Activated T-helper 1 cell treated with anti-CD3 and anti-CD28 coated beads, Interleukin-2, amount 50 U/mL, for 16 hours (primary cell): ENCODE measurements around the gene NUDCD3.

Source experiments
- DNase-seq, 2 donors: peaks; one replicate each; pipeline ENCODE4 v3.0.0-alpha.2; 2020; ENCODE audit warnings: low read depth in 1 of 2, low spot score in 1 of 2

NUDCD3 gene

GRCh38 chr7:44490351-44491200 lies at the start of gene NUDCD3:
Gene NUDCD3, minus strand, starts transcription at chr7:44490658. Its CDS starts 58 bp downstream, at chr7:44490600.
- peak; percentile 66 to 68 for DNase-seq

DNA sequence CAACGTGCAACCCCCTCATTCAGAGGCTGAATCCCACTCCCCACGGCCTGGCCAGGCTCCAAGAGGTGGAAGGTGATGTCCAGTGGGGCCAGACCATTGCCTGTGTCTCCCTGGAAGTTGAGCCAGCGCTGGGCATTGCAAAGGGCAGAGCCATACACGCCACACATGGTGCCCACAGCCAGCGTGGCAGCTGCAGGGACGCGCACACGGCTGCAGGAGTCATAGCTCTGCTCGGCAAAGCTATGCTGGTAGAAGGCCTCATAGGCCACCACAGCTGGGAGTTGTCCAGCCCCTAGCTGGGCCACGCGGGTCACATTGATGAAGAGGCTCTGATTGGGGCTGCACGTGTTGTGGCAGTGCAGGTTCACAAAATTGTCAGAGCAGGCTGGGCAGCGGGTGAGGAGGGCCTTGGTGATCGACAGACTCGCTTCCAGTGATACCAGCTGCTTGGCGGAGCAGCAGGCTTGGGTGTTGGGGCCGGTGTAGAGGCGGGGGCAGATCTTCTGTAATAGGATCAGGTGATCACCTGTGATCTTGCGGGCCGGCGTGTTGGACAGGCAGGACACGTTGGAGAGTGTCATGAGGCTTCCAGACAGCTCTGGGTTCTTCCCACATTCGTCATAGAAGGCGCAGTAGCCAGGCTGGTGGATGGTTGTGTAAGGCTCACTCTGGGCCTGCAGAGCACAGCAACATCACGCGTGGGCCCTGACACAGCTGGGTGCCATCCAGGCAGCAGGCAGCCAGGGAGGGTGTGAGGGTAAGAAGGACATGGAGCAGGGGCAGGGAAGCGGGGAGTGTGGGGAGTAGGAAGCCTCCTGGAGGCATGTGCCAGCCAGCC lies 49.4 kb upstream of the NUDCD3 start:
- DNase-seq, result no peak

DNA sequence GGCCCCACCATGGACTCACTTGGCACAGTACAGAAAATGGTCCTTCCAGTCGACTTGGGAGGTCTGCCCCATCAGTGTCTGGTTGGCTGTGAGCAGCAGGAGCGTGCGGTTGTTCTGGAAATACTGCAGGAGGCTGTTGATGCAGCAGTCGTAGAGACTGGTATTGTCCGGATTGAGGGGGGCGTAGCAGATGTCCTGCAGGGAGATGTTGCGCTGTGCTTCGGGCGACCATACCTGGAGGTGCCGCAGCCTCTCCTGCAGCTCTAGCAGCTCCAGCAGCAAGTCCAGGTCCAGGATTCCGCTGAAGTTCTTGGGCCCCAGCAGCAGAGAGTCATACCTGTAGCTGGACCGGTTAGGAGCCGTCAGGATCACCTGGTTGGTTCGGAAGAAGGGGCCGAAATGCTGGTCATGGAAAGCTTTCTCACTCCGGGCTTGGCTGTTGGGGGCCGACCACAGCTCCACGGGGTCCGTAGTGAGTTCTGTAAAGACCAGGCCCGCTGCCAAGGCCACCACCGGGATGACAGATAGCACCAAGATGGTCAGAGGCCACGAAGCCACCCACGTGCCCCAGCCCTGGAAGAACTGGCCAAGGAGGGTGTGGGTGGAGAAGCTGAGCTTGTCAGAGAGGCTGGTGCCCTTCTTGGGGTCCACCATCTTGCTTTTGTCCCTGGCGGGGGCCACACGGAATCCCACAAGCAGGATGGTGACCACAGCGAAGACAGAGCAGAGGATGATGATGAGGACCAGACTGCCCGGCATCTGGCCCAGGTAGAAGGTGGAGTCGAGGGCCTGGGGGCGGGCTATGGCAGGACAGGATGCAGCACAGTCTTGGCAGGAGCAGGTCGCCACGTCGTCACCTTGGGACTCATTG lies 48.6 kb upstream of the NUDCD3 start:
- no peak for DNase-seq

DNA sequence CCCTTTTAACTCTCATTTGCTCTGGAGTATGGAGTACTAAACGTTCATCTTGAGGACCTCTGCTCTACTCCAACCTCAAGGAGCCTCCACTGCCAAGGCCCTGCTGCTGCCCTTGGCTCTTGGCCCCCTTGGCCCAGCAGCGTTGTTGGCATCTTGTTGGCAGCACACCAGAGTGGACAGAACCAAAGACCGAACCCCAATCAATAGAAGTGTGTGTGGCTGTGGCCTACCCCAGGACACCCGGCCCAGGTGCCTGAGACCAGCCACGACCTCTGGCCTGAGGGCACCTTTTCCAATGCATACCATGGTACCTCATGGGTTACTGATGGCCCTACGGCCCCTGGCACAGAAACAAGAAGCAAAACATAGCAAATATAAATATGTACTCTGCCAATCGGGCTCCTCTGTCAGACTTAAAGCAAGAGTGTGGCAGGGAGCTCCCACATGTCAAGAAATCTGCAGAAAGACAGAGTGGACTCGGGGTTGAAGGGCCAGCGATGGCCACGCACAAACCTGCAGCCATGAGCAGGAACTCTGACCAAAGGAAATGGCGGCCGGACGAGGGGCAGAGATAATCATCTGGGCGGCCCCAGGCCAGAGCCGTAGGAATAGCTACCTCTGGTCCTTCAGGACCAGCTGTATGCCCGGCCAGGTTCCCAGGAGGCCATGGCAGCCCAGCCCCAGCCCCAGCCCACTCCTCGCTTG lies 47.8 kb upstream of the NUDCD3 start:
- no peak for DNase-seq

GRCh38 chr7:44537442-44537841 lies 47.0 kb upstream of the NUDCD3 start:
- no peak for DNase-seq

DNA sequence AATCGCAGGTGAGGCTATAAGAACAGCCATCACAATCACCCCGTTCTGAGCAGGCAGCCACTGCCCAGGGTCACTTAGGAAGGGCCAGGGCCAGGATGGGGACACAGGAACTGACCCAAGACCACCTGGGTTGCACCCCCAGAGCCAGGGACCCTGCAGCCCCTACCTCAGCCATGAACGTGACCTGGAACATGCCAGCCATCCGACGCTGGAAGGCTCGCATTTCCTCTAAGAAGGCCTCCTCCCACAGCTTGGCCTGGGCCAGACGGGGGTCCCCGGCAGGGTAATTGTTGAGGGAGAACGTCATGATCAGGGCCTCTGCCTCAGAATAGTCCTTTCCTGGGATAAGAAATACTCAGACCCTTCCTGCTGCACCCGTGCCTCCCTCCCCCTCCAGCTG lies 45.6 kb upstream of the NUDCD3 start:
- no peak for DNase-seq

- no peak for DNase-seq
Observed at GRCh38 chr7:44535348-44536064, 45.0 kb upstream of the NUDCD3 start.

DNA sequence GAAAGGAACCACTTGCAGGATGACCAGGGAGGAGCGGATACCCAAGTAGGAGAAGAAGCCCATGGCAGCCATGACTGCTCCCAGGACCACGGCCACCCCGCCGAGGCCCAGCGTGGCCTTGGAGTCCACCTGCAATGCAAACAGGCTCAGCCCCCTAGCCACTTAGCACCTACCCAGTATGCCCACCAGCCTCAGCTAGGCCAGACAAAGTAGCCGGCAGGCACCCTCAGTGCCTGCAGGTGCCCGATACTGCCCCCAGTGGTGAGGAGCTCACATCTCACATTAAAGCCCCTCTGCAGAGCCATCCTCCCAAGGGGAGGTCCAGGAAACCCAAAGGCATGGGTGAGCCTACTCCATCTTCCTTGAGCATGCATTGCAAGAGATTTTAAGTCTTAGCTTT lies 44.0 kb upstream of the NUDCD3 start:
- no peak for DNase-seq

- DNase-seq, result no peak
Observed at GRCh38 chr7:44534087-44534486, 43.6 kb upstream of the NUDCD3 start.

DNA sequence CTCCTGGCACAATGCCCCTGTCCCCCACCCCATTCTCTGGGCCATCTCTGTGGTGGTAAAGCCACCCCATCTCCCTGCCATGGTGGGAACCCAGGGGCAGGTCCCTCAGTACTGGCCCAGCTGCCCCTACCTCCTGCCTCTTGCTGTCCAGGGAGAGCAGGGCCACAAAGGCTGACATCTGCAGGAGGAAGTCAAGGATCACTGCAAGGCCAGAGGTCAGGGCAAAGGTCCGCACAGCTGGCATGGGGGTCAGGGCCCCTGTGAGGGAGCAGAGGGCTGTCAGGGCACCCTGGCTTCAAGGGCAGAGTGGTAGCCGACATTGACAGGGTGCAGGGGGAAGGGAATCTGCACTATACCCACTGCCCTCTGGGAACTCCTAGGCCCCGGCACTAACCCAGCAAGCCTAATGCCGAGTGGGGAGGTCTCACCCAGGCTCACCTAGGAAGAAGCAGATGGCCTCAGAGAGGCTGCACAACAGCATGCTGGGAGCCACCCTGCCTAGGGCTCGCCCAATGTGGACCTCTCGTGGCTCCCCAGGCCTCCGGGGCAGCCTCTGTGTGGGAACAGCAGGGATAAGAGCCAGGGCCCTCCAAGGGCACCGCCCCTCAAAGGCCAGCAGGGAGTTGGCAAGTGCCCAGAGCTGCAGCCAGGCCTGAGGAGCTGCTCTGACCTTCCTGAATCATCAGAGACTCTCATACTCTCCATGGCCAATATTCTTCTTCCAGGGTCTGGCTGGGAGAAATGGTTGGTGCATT lies 43.0 kb upstream of the NUDCD3 start:
- DNase-seq, result no peak

DNA sequence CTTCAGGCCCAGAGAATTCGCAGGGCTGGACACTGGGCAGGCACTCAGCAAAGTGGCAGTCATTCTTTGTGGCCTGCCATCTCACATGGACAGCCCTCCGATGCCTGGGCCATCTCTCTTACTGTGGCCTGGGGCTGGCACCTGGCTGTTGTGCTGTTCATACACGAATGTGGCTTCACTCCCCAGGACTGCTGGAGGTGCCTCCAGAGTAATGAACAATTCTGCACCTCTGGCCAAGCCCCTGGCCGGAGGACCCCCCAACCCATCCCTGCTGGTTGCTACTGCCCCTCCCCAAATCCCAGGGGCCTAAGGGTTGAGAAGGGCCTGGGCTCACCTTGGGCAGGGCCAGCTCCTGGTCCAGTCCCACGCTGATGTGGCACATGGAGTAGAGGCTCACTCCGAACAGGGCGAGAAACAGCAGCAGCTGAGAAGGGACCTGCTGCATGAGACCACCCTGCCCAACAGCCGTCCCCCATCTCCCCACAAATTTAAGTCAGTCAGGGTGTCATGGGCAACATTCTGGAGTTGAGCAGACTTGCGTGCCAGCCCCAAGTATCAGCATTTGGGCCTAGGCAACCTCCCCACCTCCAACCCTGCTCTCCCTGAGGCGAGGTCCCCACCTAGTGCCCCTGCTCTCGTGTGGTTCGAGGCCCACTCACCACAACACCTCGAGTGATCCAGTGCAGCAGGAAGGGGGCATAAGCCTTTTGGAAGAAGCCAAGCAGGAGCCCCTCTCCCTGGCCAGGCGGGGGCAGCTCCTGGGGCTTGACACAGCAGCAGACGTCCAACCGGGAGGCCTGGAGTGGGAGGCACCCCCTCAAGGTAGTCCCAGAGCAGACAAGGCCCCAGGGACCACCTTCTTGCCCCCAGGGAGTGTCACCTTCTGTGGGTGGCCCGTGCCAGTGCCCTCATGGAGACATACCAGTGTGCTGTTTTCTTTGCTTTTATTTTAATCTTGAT lies 41.2 kb upstream of the NUDCD3 start:
- no peak for DNase-seq

DNA sequence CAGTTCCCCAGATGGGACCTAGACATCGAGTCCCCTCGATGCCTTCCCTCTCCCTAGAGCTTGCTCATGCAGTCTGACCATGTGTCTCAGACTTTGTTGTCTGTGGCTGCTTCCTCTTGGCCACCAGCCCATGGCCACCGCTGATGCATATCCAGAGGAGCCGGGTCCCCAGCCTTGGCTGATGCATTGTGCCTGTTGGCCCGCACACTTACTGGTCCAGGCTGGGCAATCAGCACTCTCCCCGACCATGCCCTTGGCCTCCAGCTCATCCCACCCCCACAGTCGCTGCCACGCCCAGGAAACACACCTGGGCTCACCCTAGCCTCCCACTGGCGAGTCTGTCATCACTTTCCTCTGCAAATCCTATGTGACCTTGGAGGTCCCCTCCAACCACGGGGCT lies 40.5 kb upstream of the NUDCD3 start:
- DNase-seq, result no peak

GRCh38 chr7:44524811-44525388 lies 34.4 kb upstream of the NUDCD3 start:
- DNase-seq, result no peak

GRCh38 chr7:44522315-44522714 lies 31.9 kb upstream of the NUDCD3 start:
- no peak for DNase-seq

DNA sequence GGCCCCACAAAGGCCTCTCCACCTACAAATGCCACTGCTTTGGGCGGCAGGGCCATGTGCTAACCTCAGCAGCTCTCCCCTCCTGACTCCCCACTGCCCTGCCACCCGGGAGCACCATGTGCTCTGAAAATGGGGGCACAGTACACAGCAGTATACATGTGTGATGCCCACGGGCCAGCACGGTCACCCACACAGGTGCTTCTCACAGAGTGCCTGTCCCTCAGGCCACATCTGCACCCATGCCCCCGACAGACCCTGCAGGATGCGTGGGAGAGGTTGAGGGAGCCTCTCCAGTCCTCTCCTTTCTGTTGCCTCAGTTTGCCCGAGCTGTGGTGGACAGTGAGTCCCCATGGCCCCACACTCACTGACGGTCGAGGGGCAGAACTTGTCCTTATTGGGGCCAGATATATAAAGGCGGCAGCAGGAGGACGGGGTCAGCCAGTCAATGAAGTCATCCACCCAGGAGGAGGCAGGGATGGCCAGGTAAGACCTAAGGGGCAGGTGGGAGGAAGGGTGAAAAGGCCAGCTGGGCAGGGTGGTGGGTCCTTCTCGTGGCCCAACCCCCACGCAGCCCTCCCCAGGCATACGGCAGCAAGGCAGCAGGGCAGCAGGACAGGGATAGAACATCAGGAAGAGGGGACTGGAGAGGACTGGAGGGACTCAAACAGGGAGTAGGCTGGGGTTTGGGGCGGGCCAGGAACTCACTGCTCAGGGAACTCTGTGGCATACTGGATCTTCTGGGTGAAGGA lies 31.1 kb upstream of the NUDCD3 start:
- no peak for DNase-seq

DNA sequence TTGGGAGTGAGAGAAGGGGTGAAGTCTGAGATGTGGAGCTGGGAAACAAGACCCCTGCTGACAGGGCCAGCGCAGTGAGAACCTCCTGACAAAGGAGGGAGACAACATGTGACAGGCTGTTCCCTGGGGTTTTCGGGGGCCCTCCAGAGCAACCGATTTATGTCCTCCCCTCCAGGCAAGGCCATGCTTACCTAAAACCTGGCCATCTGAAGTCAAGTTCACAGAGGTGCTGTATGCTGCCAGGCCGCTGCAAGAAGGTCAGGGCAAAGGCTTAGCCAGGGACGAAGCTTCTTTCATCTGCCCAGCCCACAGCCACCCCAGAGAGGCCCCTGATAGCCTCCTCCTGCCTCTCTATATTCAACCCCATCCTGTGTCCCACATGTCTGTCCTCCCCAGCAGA lies 30.1 kb upstream of the NUDCD3 start:
- DNase-seq, result no peak

DNA sequence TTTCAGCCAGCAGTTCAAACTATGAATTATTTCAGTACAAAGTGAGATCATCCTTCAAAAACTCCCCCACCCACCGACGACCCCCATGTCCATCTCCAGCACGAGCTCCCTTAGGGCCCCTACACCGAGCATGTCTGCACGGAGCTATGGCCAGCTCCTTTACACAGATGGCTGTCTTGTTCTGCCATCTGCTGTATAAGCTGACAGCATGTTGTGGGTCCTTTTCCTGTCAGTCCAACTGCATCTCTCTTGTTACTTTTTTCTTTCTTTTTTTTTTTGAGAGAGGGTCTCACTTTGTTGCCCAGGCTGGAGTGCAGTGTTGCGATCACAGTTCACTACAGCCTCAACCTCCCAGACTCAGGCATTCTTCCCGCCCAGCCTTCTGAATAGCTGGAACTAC lies 29.1 kb upstream of the NUDCD3 start:
- no peak for DNase-seq
